CD4-positive, alpha-beta T cell (primary cell): Measurements from ENCODE around the gene APC2. TPM values are rescaled to one million over a fixed set of nuclear protein-coding genes. Genes with fewer than 3 reads are reported as not detected.
A peak's percentile ranks its signal among the peaks of the same experiment; 100 is the strongest.

Source experiments
- ATAC-seq: fragments of 200-7000 bp; cut with Tn5 transposase; one replicate; pipeline ENCODE4 v1.10.0; 2022; ENCODE audit warnings: mild to moderate bottlenecking; ENCODE audit not compliant: poor library complexity
- CTCF ChIA-PET: fragments of 350-600 bp; sonication (Branson Sonifier 250); formaldehyde crosslinking; loops from one replicate; lab custom pipeline; 2021; ENCODE audit warnings: antibody characterized with exemption, inconsistent platforms; lab: Charles Lee
- POLR2A ChIA-PET: fragments of 350-600 bp; sonication (Branson Sonifier 250); formaldehyde crosslinking; loops from one replicate; lab custom pipeline; 2021; ENCODE audit warnings: antibody characterized with exemption, inconsistent platforms; lab: Charles Lee
- DNase-seq, 14 experiments: peaks; one replicate each; pipeline ENCODE4 v3.0.0-alpha.2; 2013 to 2020; ENCODE audit warnings: mixed read lengths in 2 of 14
- H3K27ac ChIP-seq, 2 donors: one replicate each; pipeline versions ENCODE4 v1.5.1 to v1.7.0; 2013; ENCODE audit warnings: low read length in 2 of 2, low read depth in 1 of 2, mild to moderate bottlenecking in 1 of 2
- H3K27me3 ChIP-seq, 2 experiments: 1 replicate in 1 of 2; 2 replicates in 1 of 2; pipeline versions ENCODE4 v1.6.1 to v1.7.0; 2013; ENCODE audit warnings: low read length in 2 of 2, control low read depth in 1 of 2, mild to moderate bottlenecking in 1 of 2, moderate library complexity in 1 of 2; ENCODE audit not compliant: insufficient read depth in 2 of 2, control insufficient read depth in 1 of 2
- H3K36me3 ChIP-seq: one replicate; pipeline ENCODE4 v1.6.1; 2013; ENCODE audit warnings: low read length, control low read depth; ENCODE audit not compliant: insufficient read depth
- H3K4me1 ChIP-seq: one replicate; pipeline ENCODE4 v1.6.1; 2013; ENCODE audit warnings: low read length, control low read depth; ENCODE audit not compliant: insufficient read depth
- H3K4me3 ChIP-seq: one replicate; pipeline ENCODE4 v1.5.1; 2013; ENCODE audit warnings: mild to moderate bottlenecking, low read length, moderate library complexity
- H3K9me3 ChIP-seq, 2 experiments: 1 replicate in 1 of 2; 2 replicates in 1 of 2; pipeline versions ENCODE4 v1.6.1 to v1.7.0; 2013; ENCODE audit warnings: low read length in 2 of 2, mild to moderate bottlenecking in 2 of 2, control low read depth in 1 of 2, moderate library complexity in 1 of 2; ENCODE audit not compliant: control insufficient read depth in 1 of 2, insufficient read depth in 1 of 2
- H3K27ac Mint-ChIP-seq: one replicate; pipeline ENCODE4 v1.8.0; 2020; ENCODE audit warnings: mixed read lengths
- H3K27me3 Mint-ChIP-seq: one replicate; pipeline ENCODE4 v1.8.0; 2021; ENCODE audit warnings: mixed read lengths
- H3K36me3 Mint-ChIP-seq: one replicate; pipeline ENCODE4 v1.8.0; 2021; ENCODE audit warnings: low read depth, mixed read lengths
- H3K4me1 Mint-ChIP-seq: one replicate; pipeline ENCODE4 v1.8.0; 2021; ENCODE audit warnings: low read depth, mixed read lengths
- H3K4me3 Mint-ChIP-seq: one replicate; pipeline ENCODE4 v1.8.0; 2020; ENCODE audit warnings: mild to moderate bottlenecking, mixed read lengths
- H3K9me3 Mint-ChIP-seq: one replicate; pipeline ENCODE4 v1.8.0; 2020; ENCODE audit warnings: mixed read lengths
- CTCF ChIP-seq: fragments of 200-600 bp; IDR thresholded peaks from one replicate; pipeline ENCODE4 v1.8.0; 2022; ENCODE audit warnings: antibody characterized with exemption, mild to moderate bottlenecking
- intact Hi-C, 2 experiments: fragments of 100-400 bp; cut with DNase I in 1 of 2; cut with micrococcal nuclease in 1 of 2; formaldehyde crosslinking; loops; one replicate each; pipeline versions ENCODE4 v1.15.1 to v1.9.0; 2023 to 2025; cut with DNase I, micrococcal nuclease
- total RNA-seq, 174 experiments: library from RNA in 2 of 174; stranded (reverse) in 2 of 174; gene quantifications; one replicate each; pipeline ENCODE4 v1.2.3 and lab custom pipeline; 2021 to 2026

The APC2 gene
- total RNA-seq, 2 experiments from 2014 or later, result 0.20 to 0.30 TPM

GRCh38 chr19:1412323-1412923, 37.5 kb upstream of the APC2 start:
- no peaks in the 10 kb centered on the region for H3K9me3 ChIP-seq
- CTCF ChIA-PET, result no interaction called here
- H3K27me3 Mint-ChIP-seq, result no peaks in the 10 kb centered on the region
- peaks cover 88% of the 10 kb centered on the region for H3K4me1 ChIP-seq
- H3K4me3 Mint-ChIP-seq, result peak overlapping the region; percentile 96
- no peaks in the 10 kb centered on the region for H3K27me3 ChIP-seq
- no peak for TF ChIP-seq CTCF
- peaks cover 51% of the 10 kb centered on the region for H3K36me3 ChIP-seq
- intact Hi-C loops, result no loop called here
- peak overlapping the region; percentile 97 for H3K27ac Mint-ChIP-seq
- H3K36me3 Mint-ChIP-seq, result peaks cover 59% of the 10 kb centered on the region
- no peak for ATAC-seq
- no peaks in the 10 kb centered on the region for H3K9me3 Mint-ChIP-seq
- H3K27ac ChIP-seq, result peak overlapping the region in 1 of 2 donors; percentile 22
- no peak overlapping the region for H3K4me3 ChIP-seq
- no peak for DNase-seq
- H3K4me1 Mint-ChIP-seq, result peaks cover 70% of the 10 kb centered on the region
- POLR2A ChIA-PET, result interaction anchor here (0.8 kb wide), 1 partner anchor 16 kb away, joined by 3 read pairs; no protein-coding TSS in a partner anchor

- ATAC-seq (no peak), DNase-seq (peak in 1 of 14 experiments; percentile 25)
- Histone ChIP-seq H3K27me3 (no peaks in the 10 kb centered on the region), H3K27ac (no peak overlapping the region), H3K4me3 (no peak overlapping the region), H3K9me3 (no peaks in the 10 kb centered on the region), H3K36me3 (peaks cover 59% of the 10 kb centered on the region), H3K4me1 (peaks cover 93% of the 10 kb centered on the region)
- no peaks in the 10 kb centered on the region for H3K27me3 Mint-ChIP-seq
- ChIA-PET CTCF (interaction anchor here (0.7 kb wide), 1 partner anchor 76 kb away, joined by 3 read pairs; no protein-coding TSS in a partner anchor), POLR2A (interaction anchor here (0.8 to 1.5 kb wide), 2 partner anchors 16 to 138 kb away, joined by 3 read pairs; partner anchors contain the start of gene FAM174C)
- peak overlapping the region; percentile 67 for H3K27ac Mint-ChIP-seq
- peak overlapping the region; percentile 62 for H3K4me3 Mint-ChIP-seq
- peaks cover 74% of the 10 kb centered on the region for H3K4me1 Mint-ChIP-seq
- intact Hi-C loops, result no loop called here
- H3K36me3 Mint-ChIP-seq, result peaks cover 66% of the 10 kb centered on the region
- no peak for TF ChIP-seq CTCF
- H3K9me3 Mint-ChIP-seq, result no peaks in the 10 kb centered on the region
Measured at GRCh38 chr19:1412995-1413800, 36.7 kb upstream of the APC2 start.

GRCh38 chr19:1416014-1416841, 33.7 kb upstream of the APC2 start:
- ATAC-seq (no peak), DNase-seq (no peak)
- no peaks in the 10 kb centered on the region for H3K9me3 Mint-ChIP-seq
- Histone ChIP-seq H3K27ac (no peak overlapping the region), H3K4me1 (peaks cover 65% of the 10 kb centered on the region), H3K27me3 (no peaks in the 10 kb centered on the region), H3K36me3 (peaks cover 66% of the 10 kb centered on the region), H3K9me3 (no peaks in the 10 kb centered on the region), H3K4me3 (no peak overlapping the region)
- no peaks in the 10 kb centered on the region for H3K27me3 Mint-ChIP-seq
- intact Hi-C loops, result no loop called here
- POLR2A ChIA-PET, result no interaction called here
- H3K4me1 Mint-ChIP-seq, result peaks cover 47% of the 10 kb centered on the region
- peak overlapping the region; percentile 42 for H3K4me3 Mint-ChIP-seq
- H3K27ac Mint-ChIP-seq, result peak overlapping the region; percentile 76
- peaks cover 72% of the 10 kb centered on the region for H3K36me3 Mint-ChIP-seq
- TF ChIP-seq CTCF, result no peak
- CTCF ChIA-PET, result no interaction called here
